GM12878 (cell line): ENCODE measurements around the gene SLC5A1. TPM values are rescaled to one million over a fixed set of nuclear protein-coding genes. Genes with fewer than 3 reads are reported as not detected.

ENCODE experiments used
- ATAC-seq: fragments of 200-7000 bp; cut with Tn5 transposase; 3 replicates; pipeline ENCODE4 v1.9.1; 2020; ENCODE audit warnings: mild to moderate bottlenecking, moderate library complexity
- BruUV-seq: library from RNA; stranded (reverse); fragments of 400-500 nt; replicated peaks from 2 replicates; lab custom pipeline; 2021; lab: Mats Ljungman, UMichigan
- CTCF ChIA-PET: fragments of 300-600 bp; sonication (Branson Sonifier 250); formaldehyde crosslinking; extraction: SDS; loops from one replicate; lab custom pipeline; 2021; ENCODE audit warnings: inconsistent platforms; lab: Yijun Ruan, JAX
- POLR2A ChIA-PET: fragments of 350-600 bp; formaldehyde crosslinking; extraction: SDS; loops from one replicate; lab custom pipeline; 2021; ENCODE audit warnings: inconsistent platforms; lab: Charles Lee
- RAD21 ChIA-PET: fragments of 300-600 bp; sonication (Branson Sonifier 250); formaldehyde crosslinking; loops from one replicate; lab custom pipeline; 2023; ENCODE audit warnings: antibody characterized with exemption; ENCODE audit not compliant: unreplicated experiment; lab: Charles Lee
- SMC1A ChIA-PET: fragments of 300-600 bp; sonication (Branson Sonifier 250); formaldehyde crosslinking; loops from one replicate; lab custom pipeline; 2023; ENCODE audit not compliant: unreplicated experiment, uncharacterized antibody; lab: Charles Lee
- DNase-seq: peaks from one replicate; pipeline ENCODE4 v3.0.0-alpha.2; 2011; ENCODE audit warnings: low read depth, low spot score
- FAIRE-seq: peaks from 3 replicates; lab custom pipeline; 2011; peaks lifted over from hg19 to GRCh38; lab: Jason Lieb, UNC
- H2AFZ ChIP-seq: 2 replicates; pipeline ENCODE4 v1.6.0; 2011; ENCODE audit warnings: low read depth, low read length, control low read depth; ENCODE audit not compliant: control insufficient read depth
- H3K27ac ChIP-seq: 2 replicates; pipeline ENCODE4 v1.5.1; 2011; ENCODE audit warnings: control low read depth; ENCODE audit not compliant: control insufficient read depth, insufficient read depth
- H3K27me3 ChIP-seq, 2 experiments: replicated peaks in 1 of 2; 2 replicates each; pipeline versions ENCODE4 v1.6.0 to v1.6.1; 2011; ENCODE audit warnings: low read length in 1 of 2; ENCODE audit not compliant: control insufficient read depth in 2 of 2, insufficient read depth in 2 of 2
- H3K36me3 ChIP-seq, 2 experiments: 2 replicates each; pipeline ENCODE4 v1.5.1; 2011; ENCODE audit warnings: low read length in 1 of 2; ENCODE audit not compliant: control insufficient read depth in 2 of 2, insufficient read depth in 2 of 2
- H3K4me1 ChIP-seq: 2 replicates; pipeline ENCODE4 v1.6.1; 2011; ENCODE audit warnings: mild to moderate bottlenecking, low read length, moderate library complexity, mixed read lengths; ENCODE audit not compliant: control insufficient read depth, insufficient read depth
- H3K4me2 ChIP-seq: 2 replicates; pipeline ENCODE4 v1.6.0; 2011; ENCODE audit warnings: control low read depth; ENCODE audit not compliant: control insufficient read depth, insufficient read depth
- H3K4me3 ChIP-seq: fragments of 200-600 bp; sonication (generic); 2 replicates; pipeline ENCODE4 v1.5.1; 2016
- H3K79me2 ChIP-seq: 2 replicates; pipeline ENCODE4 v1.6.0; 2011; ENCODE audit warnings: low read length; ENCODE audit not compliant: control insufficient read depth, insufficient read depth
- H3K9ac ChIP-seq: 2 replicates; pipeline ENCODE4 v1.8.0; 2011; ENCODE audit warnings: low read length, control low read depth, mixed read lengths; ENCODE audit not compliant: control insufficient read depth, insufficient read depth
- H3K9me3 ChIP-seq: replicated peaks from 3 replicates; pipeline ENCODE4 v1.5.1; 2011; ENCODE audit warnings: mild to moderate bottlenecking, low read length; ENCODE audit not compliant: control insufficient read depth, insufficient read depth
- H4K20me1 ChIP-seq: 2 replicates; pipeline ENCODE4 v1.6.0; 2011; ENCODE audit not compliant: control insufficient read depth, insufficient read depth
- BRCA1 ChIP-seq: IDR thresholded peaks from 2 replicates; pipeline ENCODE4 v1.6.1; 2011; ENCODE audit warnings: low read depth, low read length, improper control_type of control experiment
- CBX3 ChIP-seq: fragments of 200-600 bp; sonication (generic); IDR thresholded peaks from 2 replicates; pipeline ENCODE4 v1.6.1; 2016; ENCODE audit warnings: low read depth, borderline replicate concordance
- CHD2 ChIP-seq: IDR thresholded peaks from 2 replicates; pipeline ENCODE4 v1.6.1; 2011; ENCODE audit warnings: low read depth, low read length, improper control_type of control experiment, borderline replicate concordance
- EED ChIP-seq: sonication (generic); IDR thresholded peaks from 2 replicates; pipeline ENCODE4 v1.6.1; 2016; ENCODE audit warnings: antibody characterized with exemption, low read depth
- GATAD2B ChIP-seq: fragments of 450-650 bp; conservative IDR thresholded peaks from 2 replicates; pipeline ENCODE4 v1.6.1; 2017; ENCODE audit warnings: low read depth, mild to moderate bottlenecking, moderate library complexity
- HDAC6 ChIP-seq: fragments of 200-600 bp; sonication (generic); IDR thresholded peaks from one replicate; pipeline ENCODE4 v1.8.0; 2017; ENCODE audit warnings: antibody characterized with exemption; ENCODE audit not compliant: unreplicated experiment
- IKZF2 ChIP-seq, 2 experiments: fragments of 450-650 bp; IDR thresholded peaks; 2 replicates each; pipeline ENCODE4 v1.6.1; 2017; ENCODE audit warnings: mild to moderate bottlenecking in 2 of 2, moderate library complexity in 2 of 2
- JUND ChIP-seq: IDR thresholded peaks from 2 replicates; pipeline ENCODE4 v1.6.1; 2012; ENCODE audit warnings: low read depth, mild to moderate bottlenecking, low read length, improper control_type of control experiment, moderate library complexity
- MEF2B ChIP-seq: fragments of 450-650 bp; IDR thresholded peaks from 2 replicates; pipeline ENCODE4 v1.6.1; 2018; ENCODE audit warnings: mild to moderate bottlenecking, moderate library complexity; ENCODE audit not compliant: partially characterized antibody, poor library complexity, severe bottlenecking
- MTA3 ChIP-seq: IDR thresholded peaks from 2 replicates; pipeline ENCODE4 v1.6.1; 2012; ENCODE audit warnings: low read length, inconsistent platforms, borderline replicate concordance
- NFXL1 ChIP-seq: fragments of 450-650 bp; IDR thresholded peaks from 2 replicates; pipeline ENCODE4 v1.6.1; 2017; ENCODE audit warnings: antibody characterized with exemption, mild to moderate bottlenecking, borderline replicate concordance
- NKRF ChIP-seq: fragments of 450-650 bp; conservative IDR thresholded peaks from 2 replicates; pipeline ENCODE4 v1.6.1; 2017; ENCODE audit warnings: mild to moderate bottlenecking, moderate library complexity
- NRF1 ChIP-seq: conservative IDR thresholded peaks from 2 replicates; pipeline ENCODE4 v1.6.1; 2011; ENCODE audit warnings: mild to moderate bottlenecking, low read depth, low read length, improper control_type of control experiment
- RAD51 ChIP-seq: fragments of 450-650 bp; IDR thresholded peaks from 2 replicates; pipeline ENCODE4 v1.6.1; 2016; ENCODE audit warnings: moderate library complexity, mild to moderate bottlenecking, inconsistent platforms
- RCOR1 ChIP-seq: conservative IDR thresholded peaks from 2 replicates; pipeline ENCODE4 v1.6.1; 2012; ENCODE audit warnings: low read depth, low read length, improper control_type of control experiment
- RELB ChIP-seq: fragments of 450-650 bp; IDR thresholded peaks from 2 replicates; pipeline ENCODE4 v1.6.1; 2017; ENCODE audit warnings: low read depth, mild to moderate bottlenecking, moderate library complexity
- ZBTB11 ChIP-seq: fragments of 450-650 bp; formaldehyde crosslinking; IDR thresholded peaks from 2 replicates; pipeline ENCODE4 v1.5.0; 2022; ENCODE audit warnings: mild to moderate bottlenecking, missing genetic modification characterization
- ZNF207 ChIP-seq: fragments of 450-650 bp; IDR thresholded peaks from 2 replicates; pipeline ENCODE4 v1.6.1; 2014; ENCODE audit warnings: antibody characterized with exemption, mild to moderate bottlenecking, borderline replicate concordance
- WGBS: methylation state at CpG from one replicate; pipeline ENCODE4 v1.1.6; 2016; ENCODE audit warnings: low lambda C conversion rate; ENCODE audit not compliant: insufficient replicate concordance, insufficient coverage; ENCODE audit errors: missing lambda C conversion rate; 5-methylcytosine and 5-hydroxymethylcytosine counted together
- in situ Hi-C: fragments of 300-500 bp; cut with MboI; formaldehyde crosslinking; loops from 9 replicates; pipeline ENCODE4 v1.14.3; 2018; ENCODE audit warnings: mixed read lengths
- intact Hi-C: fragments of 100-400 bp; cut with micrococcal nuclease; formaldehyde crosslinking; loops from one replicate; pipeline ENCODE4 v1.14.2; 2022; ENCODE audit not compliant: unreplicated experiment
- polyA plus RNA-seq, 11 experiments: library from polyadenylated mRNA; depleted of rRNA in 4 of 11; unstranded in 6 of 11; stranded (reverse) in 5 of 11; fragments of >200 nt; fragmentation: Nextera tagmentation in 4 of 11; fragmentation: Illumina TruSeq in 1 of 11; extraction: Ambion mirVana in 4 of 11; extraction: Trizol in 1 of 11; gene quantifications; 1 replicate in 1 of 11; 2 replicates in 10 of 11; pipeline versions ENCODE4 v1.2.1 to v1.2.3, GENCODE V29; 2011 to 2016; ENCODE audit warnings: inconsistent platforms in 2 of 11, missing spikeins in 2 of 11, low read depth in 1 of 11
- total RNA-seq, 4 experiments: library from RNA; depleted of rRNA in 3 of 4; stranded (reverse); fragments of >200 nt in 3 of 4; fragmentation: Illumina TruSeq in 1 of 4; extraction: Trizol in 1 of 4; gene quantifications; 2 replicates each; pipeline versions ENCODE4 v1.2.1 to v1.2.3, GENCODE V29; 2013 to 2021

SLC5A1 gene
- total and polyA plus RNA-seq, 10 of the 15 experiments (the other 5 are each of a cell fraction or from before 2014, with no cell fraction given) = 0.01 TPM; not detected in 9

GRCh38 chr22:32088084-32088483, 45.0 kb downstream of the SLC5A1 start:
- H3K79me2 ChIP-seq = no peaks in the 10 kb centered on the region
- no peaks in the 10 kb centered on the region for H3K36me3 ChIP-seq
- ChIA-PET CTCF (interaction anchor here (1.2 kb wide), 1 partner anchor 178 kb away, joined by 3 read pairs; no protein-coding TSS in a partner anchor), RAD21 (no interaction called here), SMC1A (interaction anchor here (1.7 kb wide), 1 partner anchor 422 kb away, joined by 3 read pairs; no protein-coding TSS in a partner anchor), POLR2A (no interaction called here)
- no peaks in the 10 kb centered on the region; a peak in 1 of 4 replicates for H3K27me3 ChIP-seq
- no peaks in the 10 kb centered on the region for H4K20me1 ChIP-seq
- FAIRE-seq = no peak
- no TSS peak for BruUV-seq
- no peak for TF ChIP-seq BRCA1
- no peak for TF ChIP-seq RELB
- TF ChIP-seq IKZF2 (IDR thresholded peaks at IDR 0.05) = no peak
- TF ChIP-seq ZBTB11 (CRISPR knock-in tag) = no peak
- TF ChIP-seq ZNF207 = no peak
- TF ChIP-seq MEF2B = no peak
- TF ChIP-seq GATAD2B = no peak
- no peak for TF ChIP-seq RCOR1
- TF ChIP-seq NFXL1 = no peak
- TF ChIP-seq RAD51 = no peak
- TF ChIP-seq MTA3 = no peak
- no peak for TF ChIP-seq CHD2
- TF ChIP-seq NRF1 = no peak
- TF ChIP-seq HDAC6 = no peak
- no peak for TF ChIP-seq CBX3
- no peak for TF ChIP-seq EED
- no peak for TF ChIP-seq NKRF
- TF ChIP-seq JUND = no peak
- no peak overlapping the region for H3K9ac ChIP-seq
- no peaks in the 10 kb centered on the region for H3K9me3 ChIP-seq
- no peak for ATAC-seq
- DNase-seq = no peak
- intact Hi-C loops (no loop called here), in situ Hi-C loops (no loop called here)
- no peak overlapping the region for H2AFZ ChIP-seq
- no peaks in the 10 kb centered on the region for H3K4me1 ChIP-seq
- H3K27ac ChIP-seq = no peak overlapping the region
- H3K4me2 ChIP-seq = no peak overlapping the region
- no peak overlapping the region for H3K4me3 ChIP-seq
- WGBS = 40% methylated on average over 3 of the region's 3 CpGs
